WTC11 (cell line): ENCODE data around the gene KCNIP3.

ENCODE experiments used
- OVOL2 ChIP-seq: fragments of 250-450 bp; sonication (Bioruptor Pico); IDR thresholded peaks from 2 replicates; pipeline ENCODE4 v1.9.0; 2021; ENCODE audit warnings: mild to moderate bottlenecking, borderline replicate concordance
- PRRX2 ChIP-seq: fragments of 250-450 bp; sonication (Bioruptor Pico); IDR thresholded peaks from 2 replicates; pipeline ENCODE4 v1.8.0; 2021; ENCODE audit warnings: mild to moderate bottlenecking
- RELA ChIP-seq: sonication (generic); formaldehyde crosslinking; IDR thresholded peaks from 2 replicates; pipeline ENCODE4 v1.8.1; 2022; ENCODE audit warnings: missing genetic modification reagents, mild to moderate bottlenecking, borderline replicate concordance
- SMAD4 ChIP-seq: sonication (generic); formaldehyde crosslinking; IDR thresholded peaks from 2 replicates; pipeline ENCODE4 v1.8.0; 2022; ENCODE audit warnings: mild to moderate bottlenecking, missing genetic modification reagents
- ZNF232 ChIP-seq: sonication (generic); formaldehyde crosslinking; IDR thresholded peaks from 2 replicates; pipeline ENCODE4 v1.8.0; 2022; ENCODE audit warnings: mild to moderate bottlenecking, missing genetic modification reagents
- TF ChIP-seq, protein P1 (sequence below): fragments of 200-600 bp; IDR thresholded peaks from 2 replicates; pipeline ENCODE4 v1.8.0; 2022; ENCODE audit warnings: antibody characterized with exemption
- TF ChIP-seq, protein P2 (sequence below): sonication (generic); formaldehyde crosslinking; conservative IDR thresholded peaks from 2 replicates; pipeline ENCODE4 v1.8.1; 2022; ENCODE audit warnings: mild to moderate bottlenecking, missing genetic modification reagents
- TF ChIP-seq, protein P3 (sequence below): fragments of 250-450 bp; sonication (Bioruptor Pico); IDR thresholded peaks from 2 replicates; pipeline ENCODE4 v1.9.0; 2021; ENCODE audit warnings: mild to moderate bottlenecking, borderline replicate concordance
- TF ChIP-seq, protein P4 (sequence below): sonication (generic); formaldehyde crosslinking; IDR thresholded peaks from 2 replicates; pipeline ENCODE4 v1.8.0; 2022; ENCODE audit warnings: mild to moderate bottlenecking, missing genetic modification reagents

DNA sequence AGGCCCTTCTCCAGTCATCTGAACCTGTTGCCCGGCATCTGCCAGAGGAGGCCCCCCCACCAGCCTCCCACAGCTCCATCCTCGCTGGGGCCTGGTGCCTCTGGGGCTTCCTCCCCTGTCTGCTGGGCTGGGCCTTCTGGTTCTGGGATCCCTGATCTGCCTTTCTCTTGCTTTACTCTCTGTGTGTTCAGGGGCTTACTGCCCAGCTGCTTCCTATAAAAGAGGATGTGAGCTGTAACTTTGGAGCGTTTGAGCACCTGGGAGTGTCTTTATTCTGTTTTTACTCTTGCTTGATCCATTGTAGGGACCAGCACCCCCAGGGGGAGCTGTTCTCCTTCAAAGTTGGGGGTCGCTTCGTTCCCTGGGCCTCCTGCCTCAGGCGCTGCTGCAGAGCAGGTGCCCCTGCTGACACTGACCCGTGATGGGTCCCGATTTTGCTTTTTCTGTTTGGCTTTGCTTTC is 82.3 kb downstream of the KCNIP3 start:
- TF ChIP-seq ZNF232, result no peak
- TF ChIP-seq, protein P1, sequence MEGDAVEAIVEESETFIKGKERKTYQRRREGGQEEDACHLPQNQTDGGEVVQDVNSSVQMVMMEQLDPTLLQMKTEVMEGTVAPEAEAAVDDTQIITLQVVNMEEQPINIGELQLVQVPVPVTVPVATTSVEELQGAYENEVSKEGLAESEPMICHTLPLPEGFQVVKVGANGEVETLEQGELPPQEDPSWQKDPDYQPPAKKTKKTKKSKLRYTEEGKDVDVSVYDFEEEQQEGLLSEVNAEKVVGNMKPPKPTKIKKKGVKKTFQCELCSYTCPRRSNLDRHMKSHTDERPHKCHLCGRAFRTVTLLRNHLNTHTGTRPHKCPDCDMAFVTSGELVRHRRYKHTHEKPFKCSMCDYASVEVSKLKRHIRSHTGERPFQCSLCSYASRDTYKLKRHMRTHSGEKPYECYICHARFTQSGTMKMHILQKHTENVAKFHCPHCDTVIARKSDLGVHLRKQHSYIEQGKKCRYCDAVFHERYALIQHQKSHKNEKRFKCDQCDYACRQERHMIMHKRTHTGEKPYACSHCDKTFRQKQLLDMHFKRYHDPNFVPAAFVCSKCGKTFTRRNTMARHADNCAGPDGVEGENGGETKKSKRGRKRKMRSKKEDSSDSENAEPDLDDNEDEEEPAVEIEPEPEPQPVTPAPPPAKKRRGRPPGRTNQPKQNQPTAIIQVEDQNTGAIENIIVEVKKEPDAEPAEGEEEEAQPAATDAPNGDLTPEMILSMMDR, result 0 out of 2 replicates have a peak, but pooled peaks have one; percentile 33
- TF ChIP-seq, protein P2, sequence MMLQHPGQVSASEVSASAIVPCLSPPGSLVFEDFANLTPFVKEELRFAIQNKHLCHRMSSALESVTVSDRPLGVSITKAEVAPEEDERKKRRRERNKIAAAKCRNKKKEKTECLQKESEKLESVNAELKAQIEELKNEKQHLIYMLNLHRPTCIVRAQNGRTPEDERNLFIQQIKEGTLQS (CRISPR knock-in tag), result no peak
- TF ChIP-seq SMAD4, result no peak
- no peak for TF ChIP-seq OVOL2 (CRISPR knock-in tag)
- TF ChIP-seq RELA (CRISPR knock-in tag), result no peak
- TF ChIP-seq, protein P3, sequence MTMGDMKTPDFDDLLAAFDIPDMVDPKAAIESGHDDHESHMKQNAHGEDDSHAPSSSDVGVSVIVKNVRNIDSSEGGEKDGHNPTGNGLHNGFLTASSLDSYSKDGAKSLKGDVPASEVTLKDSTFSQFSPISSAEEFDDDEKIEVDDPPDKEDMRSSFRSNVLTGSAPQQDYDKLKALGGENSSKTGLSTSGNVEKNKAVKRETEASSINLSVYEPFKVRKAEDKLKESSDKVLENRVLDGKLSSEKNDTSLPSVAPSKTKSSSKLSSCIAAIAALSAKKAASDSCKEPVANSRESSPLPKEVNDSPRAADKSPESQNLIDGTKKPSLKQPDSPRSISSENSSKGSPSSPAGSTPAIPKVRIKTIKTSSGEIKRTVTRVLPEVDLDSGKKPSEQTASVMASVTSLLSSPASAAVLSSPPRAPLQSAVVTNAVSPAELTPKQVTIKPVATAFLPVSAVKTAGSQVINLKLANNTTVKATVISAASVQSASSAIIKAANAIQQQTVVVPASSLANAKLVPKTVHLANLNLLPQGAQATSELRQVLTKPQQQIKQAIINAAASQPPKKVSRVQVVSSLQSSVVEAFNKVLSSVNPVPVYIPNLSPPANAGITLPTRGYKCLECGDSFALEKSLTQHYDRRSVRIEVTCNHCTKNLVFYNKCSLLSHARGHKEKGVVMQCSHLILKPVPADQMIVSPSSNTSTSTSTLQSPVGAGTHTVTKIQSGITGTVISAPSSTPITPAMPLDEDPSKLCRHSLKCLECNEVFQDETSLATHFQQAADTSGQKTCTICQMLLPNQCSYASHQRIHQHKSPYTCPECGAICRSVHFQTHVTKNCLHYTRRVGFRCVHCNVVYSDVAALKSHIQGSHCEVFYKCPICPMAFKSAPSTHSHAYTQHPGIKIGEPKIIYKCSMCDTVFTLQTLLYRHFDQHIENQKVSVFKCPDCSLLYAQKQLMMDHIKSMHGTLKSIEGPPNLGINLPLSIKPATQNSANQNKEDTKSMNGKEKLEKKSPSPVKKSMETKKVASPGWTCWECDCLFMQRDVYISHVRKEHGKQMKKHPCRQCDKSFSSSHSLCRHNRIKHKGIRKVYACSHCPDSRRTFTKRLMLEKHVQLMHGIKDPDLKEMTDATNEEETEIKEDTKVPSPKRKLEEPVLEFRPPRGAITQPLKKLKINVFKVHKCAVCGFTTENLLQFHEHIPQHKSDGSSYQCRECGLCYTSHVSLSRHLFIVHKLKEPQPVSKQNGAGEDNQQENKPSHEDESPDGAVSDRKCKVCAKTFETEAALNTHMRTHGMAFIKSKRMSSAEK (CRISPR knock-in tag), result no peak
- TF ChIP-seq, protein P4, sequence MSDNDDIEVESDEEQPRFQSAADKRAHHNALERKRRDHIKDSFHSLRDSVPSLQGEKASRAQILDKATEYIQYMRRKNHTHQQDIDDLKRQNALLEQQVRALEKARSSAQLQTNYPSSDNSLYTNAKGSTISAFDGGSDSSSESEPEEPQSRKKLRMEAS (CRISPR knock-in tag), result no peak
- TF ChIP-seq PRRX2 (CRISPR knock-in tag), result no peak
